IPS DF 4.7 (cell line): ENCODE results near the gene SNPH.

ENCODE experiments used
- DNase-seq: peaks from one replicate; pipeline ENCODE4 v3.0.0-alpha.2; 2013; ENCODE audit warnings: low spot score; ENCODE audit errors: extremely low read depth

The SNPH gene

DNA sequence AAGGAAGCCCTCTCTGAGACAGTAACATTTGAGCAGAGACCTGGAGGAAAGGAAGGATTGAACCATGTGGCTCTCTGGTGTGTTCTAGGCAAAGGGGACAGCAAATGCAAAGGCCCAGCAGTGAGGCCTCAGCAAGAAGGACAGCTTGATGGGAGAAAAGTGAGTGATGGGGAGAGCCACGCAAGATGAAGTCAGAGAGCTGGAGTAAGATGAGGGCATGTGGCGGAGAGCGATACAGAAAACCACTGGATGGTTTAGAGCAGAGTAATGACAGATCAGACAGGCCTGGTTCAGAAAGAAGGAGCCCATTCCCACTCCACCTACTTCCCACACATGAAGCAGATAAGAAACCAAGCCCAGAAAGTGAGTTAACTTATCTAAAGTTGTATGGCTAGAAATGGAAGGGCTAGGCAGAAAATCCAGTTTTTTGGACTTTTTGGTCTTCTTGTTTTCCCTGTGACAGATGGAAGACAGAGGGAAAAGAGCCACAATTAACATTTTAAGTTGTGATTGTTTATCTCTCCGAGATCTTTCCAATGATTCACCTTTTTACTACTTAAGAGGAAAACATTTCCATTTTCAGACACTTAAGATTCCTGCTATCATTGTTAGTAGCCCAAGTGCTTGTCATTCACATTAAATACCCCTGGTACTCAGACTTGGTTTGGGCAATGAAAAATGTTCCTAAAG lies 723 bp upstream of the SNPH start:
- DNase-seq = no peak

DNA sequence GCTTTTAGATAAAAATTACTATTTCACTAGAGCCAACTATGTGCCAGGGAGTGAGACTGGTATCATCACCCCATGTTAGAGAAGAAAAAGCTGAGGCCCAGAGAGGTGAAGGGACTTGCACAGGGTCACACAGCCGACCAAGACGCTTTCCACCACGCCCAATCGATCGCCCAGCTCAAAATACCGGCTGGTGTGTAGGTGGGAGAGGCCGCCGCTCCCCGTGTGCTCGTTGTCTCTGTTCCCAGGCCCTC lies 253 bp upstream of the SNPH start:
- DNase-seq = no peak

DNA sequence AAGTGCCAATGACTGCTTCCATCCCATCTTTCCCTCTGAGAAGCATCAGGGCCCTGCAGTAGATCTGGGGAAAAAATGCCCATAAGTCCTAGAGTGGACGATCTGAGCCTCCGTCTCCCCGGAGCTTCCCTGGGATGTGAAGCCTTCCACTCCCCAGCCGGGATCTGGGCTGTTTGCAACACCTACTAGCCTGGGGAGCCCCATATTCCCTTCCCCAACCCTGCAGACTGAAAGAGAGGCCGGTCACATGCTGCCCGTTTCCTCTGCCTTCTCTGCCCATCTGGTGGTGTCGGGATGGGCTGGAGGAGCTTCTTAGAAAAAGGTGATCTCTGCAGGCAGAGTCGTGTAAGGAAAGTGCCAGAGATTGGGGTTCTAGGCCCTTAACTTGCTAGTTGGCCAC lies 1.1 kb downstream of the SNPH start:
- no peak for DNase-seq

DNA sequence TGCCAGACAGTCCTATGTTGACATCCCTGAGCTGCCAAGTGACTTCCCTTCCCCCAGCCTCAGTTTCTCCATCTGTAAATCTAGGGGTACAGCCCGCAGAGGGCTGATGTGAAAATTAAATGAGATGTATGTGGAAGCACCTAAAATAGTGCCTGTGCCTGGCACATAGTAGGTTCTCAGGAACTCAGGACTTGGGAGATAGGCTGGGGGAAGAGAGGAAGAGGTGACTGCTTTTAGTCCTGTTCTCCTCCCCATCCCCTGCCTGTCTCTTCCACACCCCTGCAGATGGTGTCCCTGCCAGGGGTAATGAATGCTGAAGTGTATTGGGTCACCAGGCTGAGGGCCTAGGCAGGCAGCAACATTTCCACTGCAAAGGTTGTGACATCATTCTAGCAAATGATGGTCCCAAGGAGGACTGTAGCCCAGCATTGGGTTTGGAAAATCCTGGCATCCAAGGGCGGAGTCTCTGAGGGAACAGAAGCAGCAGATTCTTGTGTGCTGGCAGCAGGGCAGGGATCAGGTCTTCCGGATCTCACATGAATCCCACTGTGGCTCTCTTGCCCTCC lies 1.8 kb downstream of the SNPH start:
- no peak for DNase-seq

DNA sequence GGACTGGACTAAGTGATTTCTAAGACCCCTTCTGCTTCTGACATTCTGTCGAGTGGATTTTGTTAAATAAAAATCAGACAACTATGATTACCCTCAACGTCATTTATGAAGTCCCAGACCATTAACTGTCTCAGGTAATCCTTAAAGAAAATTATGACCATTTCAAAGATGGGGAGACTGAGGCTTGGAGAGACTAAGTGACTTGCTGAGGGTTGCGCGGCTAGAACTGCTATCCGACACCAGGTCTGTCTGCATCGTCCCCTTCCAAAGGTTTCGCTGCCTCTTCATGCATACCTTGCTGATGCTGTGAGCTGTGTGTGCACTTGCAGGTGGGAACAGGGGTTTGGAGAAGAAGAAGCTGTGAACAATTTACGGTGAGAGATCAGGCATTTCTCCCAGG lies 3.1 kb downstream of the SNPH start:
- no peak for DNase-seq

DNA sequence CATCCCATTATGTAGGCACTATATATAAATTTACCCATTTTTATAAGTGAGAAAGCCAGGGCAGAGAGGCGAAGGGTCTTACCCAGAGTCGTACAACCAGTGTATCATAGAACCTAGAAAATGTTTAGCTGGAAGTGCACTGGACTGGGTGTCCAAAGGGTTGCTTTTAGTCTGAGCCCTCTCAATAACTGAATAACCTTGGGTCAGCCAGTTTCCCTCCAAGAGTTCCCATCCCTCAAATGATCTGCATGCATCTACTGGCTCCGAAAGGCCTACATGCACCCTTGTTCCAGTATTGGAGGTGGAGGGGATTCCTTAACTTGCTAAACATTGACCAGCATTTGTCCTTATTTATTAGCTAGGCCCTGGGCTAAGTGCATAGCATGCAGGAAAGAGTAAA lies 3.8 kb downstream of the SNPH start:
- DNase-seq = no peak

DNA sequence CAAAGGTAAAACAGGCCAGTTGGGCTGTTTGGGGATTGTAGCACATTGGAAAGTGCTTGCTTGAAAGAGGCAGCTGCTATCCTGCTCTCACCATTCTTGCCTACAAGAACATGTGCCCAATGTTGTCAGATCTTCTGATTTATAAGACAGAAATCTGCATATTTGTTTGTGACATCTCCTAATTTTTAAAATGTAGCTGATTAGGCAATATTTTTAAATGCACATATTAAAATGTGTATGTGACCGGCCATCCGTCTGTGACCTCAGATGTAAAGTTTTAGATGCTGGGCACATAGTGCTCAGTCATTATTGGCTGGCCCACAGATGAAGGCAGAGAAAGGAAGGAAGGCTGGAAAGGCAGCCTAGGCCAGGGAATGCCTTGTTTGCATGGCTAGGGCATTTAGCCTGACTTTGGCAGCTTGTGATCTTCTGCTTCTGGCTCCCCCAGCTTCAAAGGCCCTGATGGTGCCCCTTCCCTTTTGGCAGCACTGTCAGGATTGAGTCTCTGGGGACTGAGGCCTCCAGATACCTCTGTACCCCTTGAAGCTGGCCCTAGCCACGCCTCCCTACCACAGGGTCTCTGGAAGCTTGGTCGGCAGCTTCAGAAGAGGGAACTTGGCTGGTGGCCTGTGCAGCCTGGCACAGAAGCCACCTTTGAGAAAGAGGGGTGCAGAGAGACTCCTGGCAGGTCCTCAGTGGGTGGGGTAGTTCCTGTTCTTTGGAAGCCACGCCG lies 6.4 kb downstream of the SNPH start:
- no peak for DNase-seq

DNA sequence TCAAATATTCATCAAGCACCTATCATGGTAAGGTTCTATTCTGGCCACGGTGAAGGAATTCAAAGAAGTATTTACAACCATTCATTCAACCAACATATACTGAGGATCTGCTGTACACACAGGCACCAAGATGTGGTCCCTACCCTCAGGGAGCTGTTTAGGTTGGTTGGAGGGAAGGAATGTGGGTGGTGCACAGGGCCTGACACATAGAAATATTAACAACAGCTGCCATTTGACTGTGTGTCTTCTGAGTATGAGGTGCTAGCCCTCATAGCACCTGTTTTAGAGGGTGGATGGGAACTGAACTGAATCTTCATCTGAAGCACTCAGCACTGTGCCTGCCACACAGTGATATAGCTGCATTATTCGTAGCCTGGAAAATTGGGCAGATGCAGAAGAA lies 7.3 kb downstream of the SNPH start:
- DNase-seq = no peak

DNA sequence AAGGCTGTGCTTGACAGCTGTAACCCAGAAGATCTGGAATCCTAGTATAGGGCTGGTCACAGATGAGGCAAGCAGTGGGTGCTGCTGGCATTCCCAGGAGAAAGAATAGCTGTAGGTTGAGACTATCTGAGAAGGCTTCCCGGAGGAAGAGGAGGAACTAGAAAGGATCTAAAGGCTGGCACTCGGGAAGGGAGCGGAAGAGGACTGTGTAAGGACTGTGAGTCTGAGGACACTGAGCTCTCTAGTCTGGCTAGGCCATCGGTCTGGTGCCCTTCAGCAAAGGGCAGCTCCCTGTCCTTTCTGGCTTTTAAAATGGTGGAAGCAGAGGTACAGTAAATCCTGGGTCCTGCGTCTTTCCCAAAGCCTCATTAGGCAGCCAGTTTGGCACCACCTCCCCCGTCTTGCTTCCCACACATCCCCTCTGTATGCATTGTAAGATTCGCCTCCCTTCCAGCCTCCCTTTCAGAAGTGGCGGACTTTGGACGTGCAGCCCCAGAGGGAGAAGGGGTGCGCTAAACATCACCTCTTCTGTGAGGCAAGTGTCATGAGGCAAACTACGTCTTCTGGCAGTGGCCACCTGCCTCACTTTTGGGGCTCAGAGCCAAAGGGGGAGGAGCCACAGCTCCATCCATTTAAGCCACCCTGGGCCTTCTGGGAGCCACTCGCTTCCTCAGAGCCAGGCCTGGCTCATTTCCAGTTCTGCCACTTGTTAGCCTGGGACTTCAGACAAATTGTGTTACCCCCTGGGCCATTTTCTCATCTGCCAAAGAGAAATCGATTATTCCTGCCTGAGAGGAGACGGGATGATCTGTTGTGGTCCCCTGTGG lies 8.6 kb downstream of the SNPH start:
- DNase-seq = no peak

DNA sequence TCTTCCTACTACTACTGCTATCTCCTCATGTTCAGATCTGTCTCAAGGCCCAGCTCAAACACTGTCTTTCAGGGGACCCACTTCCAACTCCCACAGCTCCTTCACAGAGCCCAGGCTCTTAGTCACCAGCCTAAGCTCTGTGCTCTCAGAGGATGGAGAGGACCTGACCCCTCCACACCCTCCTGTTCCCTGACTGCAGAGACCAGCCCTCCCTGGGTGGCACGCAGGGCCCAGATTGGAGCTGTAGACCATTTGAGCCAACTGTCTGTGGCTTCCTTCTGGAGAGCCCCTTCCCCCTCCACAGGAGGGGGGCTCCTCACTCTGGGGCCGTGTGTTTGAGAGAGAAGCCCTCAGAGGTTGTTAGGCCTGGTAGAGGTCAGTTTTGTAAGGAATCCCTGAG lies 9.8 kb downstream of the SNPH start:
- no peak for DNase-seq

DNA sequence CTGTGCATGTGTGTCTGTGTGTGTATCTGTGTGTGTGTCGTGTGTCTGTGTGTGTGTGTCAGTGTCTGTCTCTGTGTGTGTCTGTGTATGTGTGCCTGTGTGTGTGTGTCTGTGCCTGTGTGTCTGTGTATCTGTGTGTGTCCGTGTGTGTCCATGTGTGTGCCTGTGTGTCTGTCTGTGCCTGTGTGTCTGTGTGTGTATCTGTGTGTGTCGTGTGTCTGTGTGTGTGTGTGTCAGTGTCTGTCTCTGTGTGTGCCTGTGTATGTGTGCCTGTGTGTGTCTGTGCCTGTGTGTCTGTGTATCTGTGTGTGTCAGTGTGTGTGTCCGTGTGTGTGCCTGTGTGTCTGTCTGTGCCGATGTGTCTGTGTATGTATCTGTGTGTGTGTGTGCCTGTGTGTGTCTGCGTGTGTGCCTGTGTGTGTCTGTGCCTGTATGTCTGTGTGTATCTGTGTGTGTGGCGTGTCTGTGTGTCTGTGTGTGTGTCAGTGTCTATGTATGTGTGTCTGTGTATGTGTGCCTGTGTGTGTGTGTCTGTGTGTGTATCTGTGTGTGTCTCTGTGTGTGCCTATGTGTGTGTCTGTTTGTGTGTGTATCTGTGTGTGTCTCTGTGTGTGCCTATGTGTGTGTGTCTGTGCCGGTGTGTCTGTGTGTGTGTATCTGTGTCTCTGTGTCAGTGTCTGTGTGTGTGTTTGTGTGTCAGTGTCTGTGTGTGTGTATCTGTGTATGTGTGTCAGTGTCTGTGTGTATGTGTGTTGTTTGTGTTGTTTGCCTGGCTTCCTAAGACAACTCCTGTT lies 11.6 kb downstream of the SNPH start:
- no peak for DNase-seq

DNA sequence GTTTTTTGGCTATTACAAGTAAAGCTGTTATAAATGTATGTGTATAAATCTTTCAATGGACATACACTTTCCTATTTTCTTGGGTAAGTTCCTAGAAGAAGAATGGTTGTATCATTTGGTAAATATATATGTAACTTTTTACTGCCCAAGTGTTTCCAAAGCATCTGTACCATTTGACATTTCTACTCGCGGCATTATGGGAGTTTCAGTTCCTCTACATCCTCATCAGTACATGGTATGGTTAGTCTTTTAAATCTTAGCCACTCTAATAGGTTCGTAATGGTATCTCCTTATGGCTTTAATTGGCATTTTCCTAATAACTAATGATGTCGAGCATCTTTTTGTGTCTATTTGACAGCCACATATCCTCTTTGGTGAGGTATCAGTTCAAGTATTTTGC lies 12.9 kb downstream of the SNPH start:
- no peak for DNase-seq

DNA sequence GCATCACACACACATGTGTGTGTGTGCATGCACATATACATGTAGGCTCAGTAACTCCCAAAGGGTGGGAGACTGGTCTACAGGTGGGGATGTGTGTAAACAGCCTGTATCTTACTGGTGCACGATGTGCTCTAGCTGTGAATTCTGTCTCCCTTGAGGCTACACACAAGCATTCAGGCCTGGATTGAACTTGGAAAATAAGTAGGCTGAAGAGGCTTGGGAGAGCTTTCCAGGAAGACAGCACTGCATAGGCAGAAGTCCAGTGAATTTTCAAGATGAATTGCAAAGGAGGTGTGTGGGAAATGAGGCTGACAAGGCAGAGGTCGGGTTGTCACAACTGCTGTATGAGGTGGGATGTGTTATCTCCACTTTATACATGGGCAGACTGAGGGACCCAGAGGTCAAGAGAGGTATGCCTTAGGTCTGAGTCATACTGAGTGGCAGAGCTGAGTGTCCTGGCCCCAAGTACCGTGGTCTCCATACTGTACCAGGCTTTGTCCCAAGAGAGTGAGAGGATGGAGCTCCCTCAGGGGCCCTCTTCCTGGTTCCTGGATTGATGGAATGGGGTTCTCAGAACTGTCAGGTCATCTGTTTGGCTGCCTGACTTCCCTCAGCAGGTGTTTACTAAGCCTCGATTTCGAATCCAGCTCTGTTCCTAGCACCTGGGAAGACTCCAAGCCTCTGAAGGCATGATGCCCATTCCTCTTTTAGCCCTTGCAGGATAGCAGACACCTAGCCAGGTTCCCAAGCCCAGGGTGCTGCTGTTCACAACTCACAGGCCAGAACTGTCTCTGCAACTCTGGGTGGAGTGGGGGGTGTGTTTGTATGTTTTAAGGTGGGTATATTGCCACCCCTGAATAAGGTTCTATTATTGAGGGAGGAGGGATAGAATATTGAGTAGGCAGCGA lies 14.4 kb downstream of the SNPH start:
- no peak for DNase-seq

DNA sequence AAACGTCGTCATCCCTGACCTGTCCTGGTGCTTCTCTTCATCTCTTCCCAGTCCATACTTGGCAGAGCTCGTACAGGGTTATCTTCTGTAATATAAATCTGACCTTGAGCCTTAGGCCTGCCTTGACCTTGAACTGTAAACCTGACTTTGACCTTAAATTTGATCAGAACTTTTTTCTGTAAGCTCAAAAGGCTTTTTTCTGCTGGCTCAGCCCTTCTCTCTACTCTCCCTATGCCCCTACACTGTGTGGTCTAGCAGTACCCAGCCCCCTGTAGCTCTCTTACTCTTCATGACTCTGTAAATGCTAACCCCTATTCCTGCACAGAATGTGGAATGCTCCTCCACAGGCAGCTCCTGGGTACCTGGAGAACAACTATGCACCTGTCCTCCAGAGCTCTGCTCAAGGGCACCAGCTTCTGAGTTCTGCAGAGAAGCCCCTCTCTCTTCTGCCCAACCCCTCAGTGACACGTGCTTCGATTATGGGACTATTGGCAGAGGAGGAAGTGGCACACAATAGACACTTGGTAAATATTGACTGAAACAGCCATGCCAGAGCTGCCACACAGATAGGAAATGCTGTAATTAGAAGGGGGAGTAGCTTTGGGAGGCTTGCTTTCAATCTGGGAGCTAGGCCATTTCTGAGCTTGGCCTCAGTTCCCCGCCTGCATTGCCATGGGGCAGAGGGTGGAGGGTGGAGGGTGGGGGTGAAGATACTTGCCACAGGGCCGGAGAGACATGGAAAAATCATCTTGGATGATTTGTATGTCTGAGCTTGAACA lies 15.4 kb downstream of the SNPH start:
- no peak for DNase-seq

DNA sequence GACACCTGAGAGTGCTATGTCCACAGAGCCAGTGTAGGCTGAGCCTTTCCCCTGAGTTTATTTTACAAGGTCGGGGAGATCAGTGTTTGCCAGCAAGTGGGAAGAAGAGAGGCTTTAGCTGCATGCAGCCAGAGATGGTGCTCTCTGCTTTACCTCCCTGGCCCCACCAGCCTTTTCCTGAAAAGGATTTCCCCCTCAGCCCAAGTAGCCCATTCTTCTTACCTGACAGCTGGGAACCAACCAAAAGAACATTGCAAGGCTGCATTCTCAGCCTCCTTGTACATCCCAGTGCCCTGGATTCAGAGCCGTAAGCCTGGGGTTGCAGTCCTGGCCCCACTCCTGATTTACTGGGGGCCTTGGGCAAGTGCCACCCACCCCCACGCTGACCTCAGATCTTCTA lies 16.9 kb downstream of the SNPH start:
- DNase-seq = no peak

DNA sequence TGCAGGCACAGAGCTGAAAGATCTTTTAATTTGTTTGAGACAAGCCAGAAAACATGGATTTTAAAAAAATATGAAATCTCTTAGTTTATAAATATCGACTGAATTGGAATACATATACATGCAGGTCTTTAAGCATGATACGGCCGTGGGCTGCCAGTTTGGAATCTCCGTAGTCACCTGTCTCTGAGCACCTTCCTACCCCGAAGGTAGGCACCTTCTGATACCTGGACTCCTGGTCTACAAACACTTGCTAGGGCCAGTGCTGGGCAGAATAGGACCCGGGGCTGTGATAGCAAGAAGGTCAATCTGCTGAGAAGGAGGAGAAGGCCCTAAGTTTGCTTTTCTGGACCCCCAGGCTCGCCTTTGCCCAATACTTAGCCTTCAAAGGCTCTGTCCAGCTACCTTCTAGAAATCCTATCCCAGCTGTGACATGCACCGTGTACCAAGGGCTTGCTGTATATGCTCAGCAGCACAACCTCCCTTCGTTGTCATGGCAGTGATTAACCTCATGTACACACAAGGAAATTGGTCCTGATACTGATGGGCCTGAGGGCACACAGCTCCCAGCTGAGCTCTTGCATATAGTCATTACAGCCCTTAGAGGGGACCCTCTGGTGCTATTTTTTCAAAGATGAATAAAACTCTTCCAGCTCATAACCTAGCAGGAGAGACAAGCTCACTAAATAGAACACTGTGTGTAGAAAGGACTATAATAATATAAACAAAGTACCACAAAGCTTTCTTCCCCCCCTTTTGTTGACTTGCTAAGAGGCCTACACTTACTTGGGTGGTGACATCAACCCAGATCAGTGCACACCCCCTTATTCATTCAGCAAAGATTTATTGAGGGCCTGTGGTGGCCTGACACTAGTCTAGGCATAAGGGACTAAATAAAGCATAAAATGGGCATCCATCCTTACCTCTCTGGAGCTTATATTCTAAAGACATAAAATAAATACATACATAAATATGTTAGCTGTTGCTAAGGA lies 17.7 kb downstream of the SNPH start:
- DNase-seq = no peak

DNA sequence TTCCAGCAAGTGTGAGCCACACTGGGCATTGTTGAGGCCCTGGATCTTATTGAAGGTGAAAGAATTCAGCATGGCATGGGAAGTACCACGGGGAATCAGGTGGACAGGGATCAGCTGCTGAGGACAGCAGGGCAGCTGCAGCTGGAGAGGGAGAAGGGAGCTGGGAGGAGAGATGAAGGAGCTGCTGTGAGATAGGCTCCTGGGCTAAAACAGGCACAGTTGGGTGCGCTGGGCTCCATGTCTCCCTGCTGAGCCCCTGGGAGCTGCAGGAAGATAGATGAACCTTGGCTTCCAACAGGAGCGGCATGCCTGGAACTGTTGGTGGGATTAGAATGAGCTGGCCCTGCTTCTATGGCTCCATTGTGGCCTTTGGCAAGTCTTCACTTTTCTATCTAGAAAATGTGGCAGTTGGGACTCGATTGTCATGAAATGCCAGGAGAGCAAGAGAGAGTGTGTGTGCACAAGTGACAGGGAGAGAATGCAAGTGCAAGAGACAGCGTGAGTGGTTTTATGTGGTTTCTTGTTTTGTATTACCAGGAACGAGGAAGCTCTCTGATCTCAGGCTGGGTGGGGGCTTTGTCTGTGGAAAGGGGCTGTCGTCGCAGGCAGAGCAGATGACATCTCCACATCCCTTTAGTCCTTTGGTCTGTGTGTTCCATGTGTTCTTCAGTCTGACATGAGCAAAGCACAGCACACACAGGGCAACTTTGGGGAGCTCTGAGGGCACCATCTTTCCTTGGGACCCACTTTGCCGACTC lies 20.4 kb downstream of the SNPH start:
- DNase-seq = no peak

DNA sequence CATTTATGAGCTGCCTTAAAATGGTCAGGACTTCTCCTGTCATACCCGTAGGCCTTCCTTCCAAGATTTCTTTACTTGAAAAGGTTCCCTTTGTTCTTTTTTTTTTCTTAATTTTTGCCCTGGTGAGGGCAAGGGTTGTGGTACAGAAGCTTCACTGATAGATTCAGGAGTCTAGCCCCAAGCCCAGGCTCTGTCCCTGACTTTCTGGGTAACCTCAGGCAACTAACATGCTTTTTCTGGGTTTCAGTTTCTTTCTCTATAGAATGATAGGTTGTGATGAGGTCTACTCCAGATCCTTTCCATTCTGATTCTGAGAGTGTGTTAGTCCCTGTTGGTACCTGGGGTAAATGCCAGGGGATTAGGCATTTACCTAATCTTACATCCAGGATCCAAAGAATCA lies 21.2 kb downstream of the SNPH start:
- DNase-seq = no peak
